ENCODE measurements around the gene ZNF789. TPM values are rescaled to one million over a fixed set of nuclear protein-coding genes. Genes with fewer than 3 reads are reported as not detected.

ZNF789 gene
- total and polyA plus RNA-seq, 9 of the 15 experiments (the other 6 are each of a cell fraction or from before 2014, with no cell fraction given) = 6.1 to 57.0 (median 24.8) TPM

DNA sequence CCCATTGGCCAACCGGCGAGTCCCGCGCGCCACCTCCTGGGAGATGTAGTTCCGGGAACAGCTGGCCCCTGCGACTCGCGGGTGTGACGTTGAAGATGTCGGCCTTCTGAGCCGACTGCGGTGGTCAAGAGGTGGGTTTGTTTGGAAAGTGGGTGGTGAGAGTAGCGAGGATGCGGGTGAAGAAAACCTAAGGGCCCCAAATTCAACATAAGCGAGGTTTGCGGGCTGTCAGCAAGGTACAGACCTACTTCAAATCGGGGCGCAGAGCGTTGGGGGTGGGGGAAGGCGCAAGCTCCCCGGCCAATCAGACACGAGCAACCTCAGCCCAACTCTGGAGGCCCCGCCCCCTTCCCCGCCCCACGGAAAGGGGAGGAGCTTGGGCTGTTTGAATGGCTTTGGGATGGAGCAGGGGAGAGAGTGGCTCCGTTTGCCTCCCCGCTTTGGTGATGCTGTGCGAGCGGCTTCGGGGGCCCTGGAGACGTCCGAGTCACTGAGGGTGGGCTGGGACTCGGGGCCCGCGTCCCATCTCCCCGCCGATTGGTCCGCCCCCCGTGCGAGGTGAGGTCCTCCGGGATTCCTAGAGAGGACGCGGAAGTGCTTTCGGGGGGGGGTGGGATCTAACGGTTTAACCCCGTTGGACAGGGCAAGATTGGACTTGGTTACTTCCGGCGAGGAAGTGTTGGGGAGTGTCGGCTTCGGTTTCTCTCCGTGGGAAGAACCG, 32.1 kb downstream of the ZNF789 start, which contains the start of gene ZKSCAN5 (continued):
- TF ChIP-seq ZNF121 (CRISPR knock-in tag; conservative IDR thresholded peaks at IDR 0.05) (no peak), PTRF (tag; IDR thresholded peaks at IDR 0.05) (no peak), RBBP5 (IDR thresholded peaks at IDR 0.05; ENCODE audit: borderline replicate concordance, insufficient read depth, low read length, poor library complexity, severe bottlenecking) (no peak), GATAD2B (IDR thresholded peaks at IDR 0.05; ENCODE audit: borderline replicate concordance) (no peak), CBX3 (IDR thresholded peaks at IDR 0.05; ENCODE audit: borderline replicate concordance in 1 of 2, low read length in 2 of 2) (no peak), MTF1 (CRISPR knock-in tag; IDR thresholded peaks at IDR 0.05; ENCODE audit: borderline replicate concordance) (no peak), SOX6 (IDR thresholded peaks at IDR 0.05) (peak; percentile 45; the same call in 1 of the 2 replicates), PRMT5 (CRISPR knock-in tag; IDR thresholded peaks at IDR 0.05) (no peak), ZBTB17 (CRISPR knock-in tag; IDR thresholded peaks at IDR 0.05) (peak; percentile 21; the same call in 1 of the 2 replicates), ZNF143 (CRISPR knock-in tag; IDR thresholded peaks at IDR 0.05) (peak; percentile 96), BCOR (IDR thresholded peaks at IDR 0.05) (no peak), CREB1 (IDR thresholded peaks at IDR 0.05) (peak; percentile 93), CREB1 (CRISPR knock-in tag; IDR thresholded peaks at IDR 0.05) (peak; percentile 91), RCOR1 (IDR thresholded peaks at IDR 0.05; ENCODE audit: borderline replicate concordance in 1 of 2, low read depth in 2 of 2, low read length in 2 of 2) (peak in 1 of 2 experiments; percentile 41; a peak in 2 of 4 replicates), ZNF586 (CRISPR knock-in tag; conservative IDR thresholded peaks at IDR 0.05) (no peak), TGIF2 (CRISPR knock-in tag; IDR thresholded peaks at IDR 0.05) (0 out of 2 replicates have a peak, but pooled peaks have one; percentile 50), ZNF507 (tag; conservative IDR thresholded peaks at IDR 0.05) (no peak), ZNF197 (CRISPR knock-in tag; IDR thresholded peaks at IDR 0.05; ENCODE audit: low read depth) (no peak), NEUROD1 (IDR thresholded peaks at IDR 0.05; ENCODE audit: borderline replicate concordance, low read depth, low read length, partially characterized antibody) (peak; percentile 64), ZNF707 (CRISPR knock-in tag; conservative IDR thresholded peaks at IDR 0.05) (no peak), STAT5A (IDR thresholded peaks at IDR 0.05; ENCODE audit: borderline replicate concordance, low read length) (peak; percentile 38; the same call in 1 of the 2 replicates), MEF2D (tag; conservative IDR thresholded peaks at IDR 0.05; ENCODE audit: low read depth) (no peak), SMC3 (conservative IDR thresholded peaks at IDR 0.05; ENCODE audit: insufficient read depth, low read depth, low read length) (0 out of 2 replicates have a peak, but pooled peaks have one; percentile 11)
- TF ChIP-seq, protein P1, sequence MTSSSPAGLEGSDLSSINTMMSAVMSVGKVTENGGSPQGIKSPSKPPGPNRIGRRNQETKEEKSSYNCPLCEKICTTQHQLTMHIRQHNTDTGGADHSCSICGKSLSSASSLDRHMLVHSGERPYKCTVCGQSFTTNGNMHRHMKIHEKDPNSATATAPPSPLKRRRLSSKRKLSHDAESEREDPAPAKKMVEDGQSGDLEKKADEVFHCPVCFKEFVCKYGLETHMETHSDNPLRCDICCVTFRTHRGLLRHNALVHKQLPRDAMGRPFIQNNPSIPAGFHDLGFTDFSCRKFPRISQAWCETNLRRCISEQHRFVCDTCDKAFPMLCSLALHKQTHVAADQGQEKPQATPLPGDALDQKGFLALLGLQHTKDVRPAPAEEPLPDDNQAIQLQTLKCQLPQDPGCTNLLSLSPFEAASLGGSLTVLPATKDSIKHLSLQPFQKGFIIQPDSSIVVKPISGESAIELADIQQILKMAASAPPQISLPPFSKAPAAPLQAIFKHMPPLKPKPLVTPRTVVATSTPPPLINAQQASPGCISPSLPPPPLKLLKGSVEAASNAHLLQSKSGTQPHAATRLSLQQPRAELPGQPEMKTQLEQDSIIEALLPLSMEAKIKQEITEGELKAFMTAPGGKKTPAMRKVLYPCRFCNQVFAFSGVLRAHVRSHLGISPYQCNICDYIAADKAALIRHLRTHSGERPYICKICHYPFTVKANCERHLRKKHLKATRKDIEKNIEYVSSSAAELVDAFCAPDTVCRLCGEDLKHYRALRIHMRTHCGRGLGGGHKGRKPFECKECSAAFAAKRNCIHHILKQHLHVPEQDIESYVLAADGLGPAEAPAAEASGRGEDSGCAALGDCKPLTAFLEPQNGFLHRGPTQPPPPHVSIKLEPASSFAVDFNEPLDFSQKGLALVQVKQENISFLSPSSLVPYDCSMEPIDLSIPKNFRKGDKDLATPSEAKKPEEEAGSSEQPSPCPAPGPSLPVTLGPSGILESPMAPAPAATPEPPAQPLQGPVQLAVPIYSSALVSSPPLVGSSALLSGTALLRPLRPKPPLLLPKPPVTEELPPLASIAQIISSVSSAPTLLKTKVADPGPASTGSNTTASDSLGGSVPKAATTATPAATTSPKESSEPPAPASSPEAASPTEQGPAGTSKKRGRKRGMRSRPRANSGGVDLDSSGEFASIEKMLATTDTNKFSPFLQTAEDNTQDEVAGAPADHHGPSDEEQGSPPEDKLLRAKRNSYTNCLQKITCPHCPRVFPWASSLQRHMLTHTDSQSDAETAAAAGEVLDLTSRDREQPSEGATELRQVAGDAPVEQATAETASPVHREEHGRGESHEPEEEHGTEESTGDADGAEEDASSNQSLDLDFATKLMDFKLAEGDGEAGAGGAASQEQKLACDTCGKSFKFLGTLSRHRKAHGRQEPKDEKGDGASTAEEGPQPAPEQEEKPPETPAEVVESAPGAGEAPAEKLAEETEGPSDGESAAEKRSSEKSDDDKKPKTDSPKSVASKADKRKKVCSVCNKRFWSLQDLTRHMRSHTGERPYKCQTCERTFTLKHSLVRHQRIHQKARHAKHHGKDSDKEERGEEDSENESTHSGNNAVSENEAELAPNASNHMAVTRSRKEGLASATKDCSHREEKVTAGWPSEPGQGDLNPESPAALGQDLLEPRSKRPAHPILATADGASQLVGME (CRISPR knock-in tag; IDR thresholded peaks at IDR 0.05) = no peak

Data from K562 (cell line).